Muscle of back (tissue), 10 donors: ENCODE data around the gene DEFB126. TPM values are rescaled to one million over a fixed set of nuclear protein-coding genes. Genes with fewer than 3 reads are reported as not detected.

Source experiments
- polyA plus RNA-seq, 10 donors: library from polyadenylated mRNA; unstranded; fragments of 120-200 nt; gene quantifications; one replicate each; pipeline ENCODE4 v1.2.1, GENCODE V29; 2013; ENCODE audit not compliant: insufficient read length in 10 of 10

DEFB126 gene
- polyA plus RNA-seq, 10 donors = not detected

Other genes starting within 250 kb of the DEFB126 start
- not detected for gene DEFB125, start 54.9 kb upstream of the DEFB126 start, polyA plus RNA-seq
- gene DEFB127, start 14.9 kb downstream of the DEFB126 start, polyA plus RNA-seq = not detected
- not detected for gene DEFB128, start 47.1 kb downstream of the DEFB126 start, polyA plus RNA-seq
- gene DEFB129, start 84.7 kb downstream of the DEFB126 start, polyA plus RNA-seq = not detected
- gene DEFB132, start 115.1 kb downstream of the DEFB126 start, polyA plus RNA-seq = not detected
- gene C20orf96, start 148.2 kb downstream of the DEFB126 start, polyA plus RNA-seq = 10 to 100 TPM in 8 of 10 donors, 1 to 10 TPM in 2; 9.8 to 13.2 (median 10.7) TPM
- 10 to 100 TPM; 24.6 to 40.1 (median 31.3) TPM for gene ZCCHC3, start 155.0 kb downstream of the DEFB126 start, polyA plus RNA-seq
- 10 to 100 TPM; 16.5 to 24.1 (median 20.6) TPM for gene SOX12, start 183.0 kb downstream of the DEFB126 start, polyA plus RNA-seq
- gene NRSN2, start 204.5 kb downstream of the DEFB126 start, polyA plus RNA-seq = 10 to 100 TPM; 23.9 to 31.9 (median 26.6) TPM
- gene TRIB3, start 238.2 kb downstream of the DEFB126 start, polyA plus RNA-seq = 1 to 10 TPM; 2.9 to 5.8 (median 3.8) TPM